ENCODE measurements around the gene ZFP42. TPM values are rescaled to one million over a fixed set of nuclear protein-coding genes. Genes with fewer than 3 reads are reported as not detected.

The ZFP42 gene
- total RNA-seq, 1 donor from 2014 or later: not detected

GRCh38 chr4:188021548-188022249 is 26.1 kb downstream of the ZFP42 start:
- H3K27me3 ChIP-seq (ENCODE audit: low read depth): no peaks in the 10 kb centered on the region
- TF ChIP-seq CTCF (IDR thresholded peaks at IDR 0.05): no peak
- H3K27ac ChIP-seq: no peak overlapping the region
- H3K9me3 ChIP-seq: no peaks in the 10 kb centered on the region
- intact Hi-C loops (cut with DNase I): no loop called here
- no peak for DNase-seq
- H3K4me3 ChIP-seq: no peak overlapping the region
- no peaks in the 10 kb centered on the region for H3K4me1 ChIP-seq
- ATAC-seq: no peak
- H3K36me3 ChIP-seq: no peaks in the 10 kb centered on the region

GRCh38 chr4:188023682-188024081 is 28.1 kb downstream of the ZFP42 start:
- Histone ChIP-seq H3K4me1 (no peaks in the 10 kb centered on the region), H3K27me3 (ENCODE audit: low read depth) (no peaks in the 10 kb centered on the region), H3K9me3 (no peaks in the 10 kb centered on the region), H3K27ac (no peak overlapping the region), H3K4me3 (no peak overlapping the region), H3K36me3 (no peaks in the 10 kb centered on the region)
- TF ChIP-seq CTCF (IDR thresholded peaks at IDR 0.05): no peak
- DNase-seq (no peak), ATAC-seq (no peak)
- intact Hi-C loops (cut with DNase I): no loop called here

GRCh38 chr4:188025476-188025875 is 29.9 kb downstream of the ZFP42 start:
- H3K27ac ChIP-seq: no peak overlapping the region
- no peaks in the 10 kb centered on the region for H3K9me3 ChIP-seq
- H3K4me1 ChIP-seq: no peaks in the 10 kb centered on the region
- ATAC-seq: no peak
- H3K36me3 ChIP-seq: no peaks in the 10 kb centered on the region
- no peaks in the 10 kb centered on the region for H3K27me3 ChIP-seq (ENCODE audit: low read depth)
- no peak for DNase-seq
- TF ChIP-seq CTCF (IDR thresholded peaks at IDR 0.05): no peak
- H3K4me3 ChIP-seq: no peak overlapping the region
- intact Hi-C loops (cut with DNase I): no loop called here

- no peaks in the 10 kb centered on the region for H3K4me1 ChIP-seq
- H3K27me3 ChIP-seq (ENCODE audit: low read depth): no peaks in the 10 kb centered on the region
- H3K9me3 ChIP-seq: no peaks in the 10 kb centered on the region
- no peak for TF ChIP-seq CTCF (IDR thresholded peaks at IDR 0.05)
- ATAC-seq: no peak
- no peak overlapping the region for H3K4me3 ChIP-seq
- DNase-seq: no peak
- H3K36me3 ChIP-seq: no peaks in the 10 kb centered on the region
- intact Hi-C loops (cut with DNase I): no loop called here
- no peak overlapping the region for H3K27ac ChIP-seq
Observed at GRCh38 chr4:188029114-188029513, 33.5 kb downstream of the ZFP42 start.

- intact Hi-C loops (cut with DNase I): no loop called here
- no peak for TF ChIP-seq CTCF (IDR thresholded peaks at IDR 0.05)
- ATAC-seq: no peak
Observed at GRCh38 chr4:188030401-188030800, 34.8 kb downstream of the ZFP42 start.

More at GRCh38 chr4:188030401-188030800, 34.8 kb downstream of the ZFP42 start:
- Histone ChIP-seq H3K9me3 (no peaks in the 10 kb centered on the region), H3K27me3 (ENCODE audit: low read depth) (no peaks in the 10 kb centered on the region), H3K36me3 (no peaks in the 10 kb centered on the region), H3K4me3 (no peak overlapping the region), H3K4me1 (no peaks in the 10 kb centered on the region), H3K27ac (no peak overlapping the region)
- DNase-seq: no peak
